ENCODE results near the gene BEND5.

Gene BEND5

GRCh38 chr1:48765335-48765734 is 11.4 kb downstream of the BEND5 start:
- no peaks in the 10 kb centered on the region for H3K27me3 ChIP-seq (ENCODE audit: control insufficient read depth in 1 of 2, insufficient read depth in 2 of 2, low read length in 2 of 2)
- peaks cover 4% of the 10 kb centered on the region for H3K4me1 ChIP-seq (ENCODE audit: control insufficient read depth, insufficient read depth, low read length)

GRCh38 chr1:48761986-48762385 is 14.7 kb downstream of the BEND5 start:
- Histone ChIP-seq H3K36me3 (ENCODE audit: control insufficient read depth in 2 of 2, insufficient read depth in 2 of 2, low read length in 2 of 2) (peaks cover 23 to 31% of the 10 kb centered on the region in 2 donors), H3K9me3 (ENCODE audit: control insufficient read depth in 2 of 2, low read length in 2 of 2) (no peaks in the 10 kb centered on the region), H3K4me3 (ENCODE audit: low read length in 2 of 2) (no peak overlapping the region), H3K27me3 (ENCODE audit: control insufficient read depth in 1 of 2, insufficient read depth in 2 of 2, low read length in 2 of 2) (no peaks in the 10 kb centered on the region), H3K4me1 (ENCODE audit: control insufficient read depth, insufficient read depth, low read length) (no peaks in the 10 kb centered on the region), H3K9ac (ENCODE audit: low read length in 2 of 2) (no peak overlapping the region), H3K27ac (ENCODE audit: low read length) (no peak overlapping the region)

More at GRCh38 chr1:48765335-48765734, 11.4 kb downstream of the BEND5 start:
- H3K36me3 ChIP-seq (ENCODE audit: control insufficient read depth in 2 of 2, insufficient read depth in 2 of 2, low read length in 2 of 2): peaks cover 6 to 22% of the 10 kb centered on the region in 2 donors
- no peaks in the 10 kb centered on the region for H3K9me3 ChIP-seq (ENCODE audit: control insufficient read depth in 2 of 2, low read length in 2 of 2)
- H3K9ac ChIP-seq (ENCODE audit: low read length in 2 of 2): no peak overlapping the region
- no peak overlapping the region for H3K4me3 ChIP-seq (ENCODE audit: low read length in 2 of 2)
- H3K27ac ChIP-seq (ENCODE audit: low read length): no peak overlapping the region

GRCh38 chr1:48761411-48761810 is 15.3 kb downstream of the BEND5 start:
- Histone ChIP-seq H3K4me1 (ENCODE audit: control insufficient read depth, insufficient read depth, low read length) (no peaks in the 10 kb centered on the region), H3K36me3 (ENCODE audit: control insufficient read depth in 2 of 2, insufficient read depth in 2 of 2, low read length in 2 of 2) (peaks cover 23 to 27% of the 10 kb centered on the region in 2 donors), H3K4me3 (ENCODE audit: low read length in 2 of 2) (no peak overlapping the region), H3K27ac (ENCODE audit: low read length) (no peak overlapping the region), H3K9me3 (ENCODE audit: control insufficient read depth in 2 of 2, low read length in 2 of 2) (no peaks in the 10 kb centered on the region), H3K9ac (ENCODE audit: low read length in 2 of 2) (no peak overlapping the region), H3K27me3 (ENCODE audit: control insufficient read depth in 1 of 2, insufficient read depth in 2 of 2, low read length in 2 of 2) (no peaks in the 10 kb centered on the region)

- H3K4me1 ChIP-seq (ENCODE audit: control insufficient read depth, insufficient read depth, low read length): no peaks in the 10 kb centered on the region
- H3K9me3 ChIP-seq (ENCODE audit: control insufficient read depth in 2 of 2, low read length in 2 of 2): no peaks in the 10 kb centered on the region
- peaks cover 23 to 31% of the 10 kb centered on the region in 2 donors for H3K36me3 ChIP-seq (ENCODE audit: control insufficient read depth in 2 of 2, insufficient read depth in 2 of 2, low read length in 2 of 2)
- no peak overlapping the region for H3K4me3 ChIP-seq (ENCODE audit: low read length in 2 of 2)
- no peak overlapping the region for H3K9ac ChIP-seq (ENCODE audit: low read length in 2 of 2)
- H3K27me3 ChIP-seq (ENCODE audit: control insufficient read depth in 1 of 2, insufficient read depth in 2 of 2, low read length in 2 of 2): no peaks in the 10 kb centered on the region
- no peak overlapping the region for H3K27ac ChIP-seq (ENCODE audit: low read length)
Observed at GRCh38 chr1:48760857-48761256, 15.8 kb downstream of the BEND5 start.

GRCh38 chr1:48758976-48759375 is 17.7 kb downstream of the BEND5 start:
- Histone ChIP-seq H3K9me3 (ENCODE audit: control insufficient read depth in 2 of 2, low read length in 2 of 2) (no peaks in the 10 kb centered on the region), H3K4me1 (ENCODE audit: control insufficient read depth, insufficient read depth, low read length) (no peaks in the 10 kb centered on the region), H3K27ac (ENCODE audit: low read length) (no peak overlapping the region), H3K4me3 (ENCODE audit: low read length in 2 of 2) (no peak overlapping the region), H3K36me3 (ENCODE audit: control insufficient read depth in 2 of 2, insufficient read depth in 2 of 2, low read length in 2 of 2) (peaks cover 29 to 34% of the 10 kb centered on the region in 2 donors), H3K9ac (ENCODE audit: low read length in 2 of 2) (no peak overlapping the region), H3K27me3 (ENCODE audit: control insufficient read depth in 1 of 2, insufficient read depth in 2 of 2, low read length in 2 of 2) (no peaks in the 10 kb centered on the region)

GRCh38 chr1:48757363-48757762 is 19.3 kb downstream of the BEND5 start:
- Histone ChIP-seq H3K9me3 (ENCODE audit: control insufficient read depth in 2 of 2, low read length in 2 of 2) (no peaks in the 10 kb centered on the region), H3K4me1 (ENCODE audit: control insufficient read depth, insufficient read depth, low read length) (no peaks in the 10 kb centered on the region), H3K27ac (ENCODE audit: low read length) (no peak overlapping the region), H3K36me3 (ENCODE audit: control insufficient read depth in 2 of 2, insufficient read depth in 2 of 2, low read length in 2 of 2) (peaks cover 29 to 36% of the 10 kb centered on the region in 2 donors), H3K4me3 (ENCODE audit: low read length in 2 of 2) (no peak overlapping the region), H3K9ac (ENCODE audit: low read length in 2 of 2) (no peak overlapping the region), H3K27me3 (ENCODE audit: control insufficient read depth in 1 of 2, insufficient read depth in 2 of 2, low read length in 2 of 2) (no peaks in the 10 kb centered on the region)

GRCh38 chr1:48756683-48757316 is 19.9 kb downstream of the BEND5 start:
- H3K36me3 ChIP-seq (ENCODE audit: control insufficient read depth in 2 of 2, insufficient read depth in 2 of 2, low read length in 2 of 2): peaks cover 29 to 36% of the 10 kb centered on the region in 2 donors
- H3K27ac ChIP-seq (ENCODE audit: low read length): no peak overlapping the region
- no peak overlapping the region for H3K4me3 ChIP-seq (ENCODE audit: low read length in 2 of 2)
- no peak overlapping the region for H3K9ac ChIP-seq (ENCODE audit: low read length in 2 of 2)
- H3K9me3 ChIP-seq (ENCODE audit: control insufficient read depth in 2 of 2, low read length in 2 of 2): no peaks in the 10 kb centered on the region
- no peaks in the 10 kb centered on the region for H3K4me1 ChIP-seq (ENCODE audit: control insufficient read depth, insufficient read depth, low read length)
- no peaks in the 10 kb centered on the region for H3K27me3 ChIP-seq (ENCODE audit: control insufficient read depth in 1 of 2, insufficient read depth in 2 of 2, low read length in 2 of 2)

GRCh38 chr1:48753293-48753692 is 23.4 kb downstream of the BEND5 start:
- Histone ChIP-seq H3K9ac (ENCODE audit: low read length in 2 of 2) (no peak overlapping the region), H3K4me1 (ENCODE audit: control insufficient read depth, insufficient read depth, low read length) (no peaks in the 10 kb centered on the region), H3K9me3 (ENCODE audit: control insufficient read depth in 2 of 2, low read length in 2 of 2) (no peaks in the 10 kb centered on the region), H3K27ac (ENCODE audit: low read length) (no peak overlapping the region), H3K4me3 (ENCODE audit: low read length in 2 of 2) (no peak overlapping the region), H3K36me3 (ENCODE audit: control insufficient read depth in 2 of 2, insufficient read depth in 2 of 2, low read length in 2 of 2) (peaks cover 19 to 33% of the 10 kb centered on the region in 2 donors), H3K27me3 (ENCODE audit: control insufficient read depth in 1 of 2, insufficient read depth in 2 of 2, low read length in 2 of 2) (no peaks in the 10 kb centered on the region)

GRCh38 chr1:48750109-48750508 is 26.6 kb downstream of the BEND5 start:
- H3K4me3 ChIP-seq (ENCODE audit: low read length in 2 of 2): no peak overlapping the region
- H3K27ac ChIP-seq (ENCODE audit: low read length): no peak overlapping the region
- peaks cover 10 to 25% of the 10 kb centered on the region in 2 donors for H3K36me3 ChIP-seq (ENCODE audit: control insufficient read depth in 2 of 2, insufficient read depth in 2 of 2, low read length in 2 of 2)
- no peak overlapping the region for H3K9ac ChIP-seq (ENCODE audit: low read length in 2 of 2)
- H3K4me1 ChIP-seq (ENCODE audit: control insufficient read depth, insufficient read depth, low read length): no peaks in the 10 kb centered on the region
- H3K9me3 ChIP-seq (ENCODE audit: control insufficient read depth in 2 of 2, low read length in 2 of 2): no peaks in the 10 kb centered on the region
- H3K27me3 ChIP-seq (ENCODE audit: control insufficient read depth in 1 of 2, insufficient read depth in 2 of 2, low read length in 2 of 2): no peaks in the 10 kb centered on the region

- no peaks in the 10 kb centered on the region for H3K9me3 ChIP-seq (ENCODE audit: control insufficient read depth in 2 of 2, low read length in 2 of 2)
- no peaks in the 10 kb centered on the region for H3K27me3 ChIP-seq (ENCODE audit: control insufficient read depth in 1 of 2, insufficient read depth in 2 of 2, low read length in 2 of 2)
- H3K4me3 ChIP-seq (ENCODE audit: low read length in 2 of 2): no peak overlapping the region
- H3K4me1 ChIP-seq (ENCODE audit: control insufficient read depth, insufficient read depth, low read length): no peaks in the 10 kb centered on the region
- H3K36me3 ChIP-seq (ENCODE audit: control insufficient read depth in 2 of 2, insufficient read depth in 2 of 2, low read length in 2 of 2): peaks cover 4 to 32% of the 10 kb centered on the region in 2 donors
- H3K27ac ChIP-seq (ENCODE audit: low read length): no peak overlapping the region
- H3K9ac ChIP-seq (ENCODE audit: low read length in 2 of 2): no peak overlapping the region
Observed at GRCh38 chr1:48749068-48749467, 27.6 kb downstream of the BEND5 start.

- Histone ChIP-seq H3K27me3 (ENCODE audit: control insufficient read depth in 1 of 2, insufficient read depth in 2 of 2, low read length in 2 of 2) (no peaks in the 10 kb centered on the region), H3K9ac (ENCODE audit: low read length in 2 of 2) (no peak overlapping the region), H3K9me3 (ENCODE audit: control insufficient read depth in 2 of 2, low read length in 2 of 2) (no peaks in the 10 kb centered on the region), H3K4me1 (ENCODE audit: control insufficient read depth, insufficient read depth, low read length) (no peaks in the 10 kb centered on the region), H3K36me3 (ENCODE audit: control insufficient read depth in 2 of 2, insufficient read depth in 2 of 2, low read length in 2 of 2) (peaks cover 4 to 40% of the 10 kb centered on the region in 2 donors), H3K4me3 (ENCODE audit: low read length in 2 of 2) (no peak overlapping the region), H3K27ac (ENCODE audit: low read length) (no peak overlapping the region)
Observed at GRCh38 chr1:48746906-48747305, 29.8 kb downstream of the BEND5 start.
